ENCODE measurements around the gene AK2.

- no peak for TF ChIP-seq CTCF (IDR thresholded peaks at IDR 0.05)
- TF ChIP-seq POLR2A (IDR thresholded peaks at IDR 0.05): no peak
These were observed 74.3 kb downstream of the AK2 start for GRCh38 chr1:32962248-32962896.
